Stimulated activated CD8-positive, alpha-beta memory T cell treated with anti-CD3 and anti-CD28 coated beads, Interleukin-15, amount 100 ng/mL, for 1 hour (primary cell): ENCODE measurements around the gene EPN2.

Source experiments
- DNase-seq: peaks from one replicate; pipeline ENCODE4 v3.0.0-alpha.2; 2020; ENCODE audit warnings: low read depth

Gene EPN2

DNA sequence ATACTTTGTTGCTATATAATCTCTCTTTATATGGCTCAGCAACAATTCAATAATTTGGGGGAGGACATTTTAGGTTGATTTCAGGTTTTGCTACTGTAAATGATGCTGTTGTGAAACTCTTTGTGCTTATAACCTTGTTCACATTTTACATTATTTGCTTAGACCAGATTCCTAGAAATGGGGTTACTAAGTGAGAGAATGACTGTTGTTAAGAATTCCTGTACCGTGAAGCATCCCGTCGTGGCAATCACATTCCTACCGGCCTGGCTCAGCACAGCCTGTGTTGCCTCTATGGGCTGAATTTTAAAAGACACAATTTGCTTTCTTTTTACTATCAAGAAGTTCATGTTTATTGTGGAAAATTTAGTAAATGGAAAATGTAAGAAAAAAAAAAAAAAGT is 94.0 kb downstream of the EPN2 start:
- no peak for DNase-seq

DNA sequence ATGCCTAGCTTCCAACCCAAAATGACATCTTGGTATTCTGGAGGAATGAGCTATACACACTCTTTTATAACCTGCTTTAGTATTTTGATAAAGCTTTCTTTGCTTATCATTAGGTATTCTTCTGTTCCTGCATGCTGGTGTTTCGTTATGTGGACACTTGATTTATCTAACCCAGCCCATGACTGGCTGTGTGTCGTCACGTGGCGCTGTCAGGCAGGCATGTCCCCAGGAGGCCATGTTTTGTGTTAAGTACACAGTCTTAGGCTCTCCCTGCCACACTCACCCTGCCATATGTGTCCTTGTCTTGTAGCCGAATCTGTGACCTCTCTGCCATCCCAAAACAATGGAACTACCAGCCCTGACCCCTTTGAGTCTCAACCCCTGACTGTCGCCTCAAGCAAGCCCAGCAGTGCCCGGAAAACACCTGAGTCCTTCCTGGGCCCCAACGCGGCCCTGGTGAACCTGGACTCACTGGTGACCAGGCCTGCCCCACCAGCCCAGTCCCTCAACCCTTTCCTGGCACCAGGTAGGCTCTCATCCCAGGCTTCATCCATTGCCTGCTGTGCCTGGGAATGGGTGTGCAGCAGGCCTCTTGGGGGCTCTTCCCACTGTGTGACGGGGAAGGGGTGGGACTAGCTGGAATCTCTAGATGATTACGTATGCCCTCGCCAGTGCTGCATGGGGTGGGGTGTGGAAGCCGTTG is 94.5 kb downstream of the EPN2 start:
- no peak for DNase-seq

GRCh38 chr17:19332371-19333131 is 95.4 kb downstream of the EPN2 start:
- no peak for DNase-seq

DNA sequence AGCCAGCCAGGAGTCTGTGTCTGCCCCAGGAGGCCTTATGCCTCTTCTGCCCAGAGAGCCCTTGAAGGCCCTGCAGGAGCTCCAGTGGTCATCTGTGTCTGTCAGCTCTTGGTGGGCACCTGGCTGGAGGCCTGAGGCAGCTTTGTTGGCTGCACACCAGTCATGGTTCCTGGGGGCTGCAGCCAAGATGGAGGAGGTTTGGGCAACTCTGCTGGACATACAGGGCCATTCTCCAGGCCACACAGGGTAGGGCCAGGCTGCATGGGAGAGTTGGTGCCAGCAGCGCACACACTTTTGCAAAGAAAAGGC is 95.9 kb downstream of the EPN2 start:
- DNase-seq = no peak

DNA sequence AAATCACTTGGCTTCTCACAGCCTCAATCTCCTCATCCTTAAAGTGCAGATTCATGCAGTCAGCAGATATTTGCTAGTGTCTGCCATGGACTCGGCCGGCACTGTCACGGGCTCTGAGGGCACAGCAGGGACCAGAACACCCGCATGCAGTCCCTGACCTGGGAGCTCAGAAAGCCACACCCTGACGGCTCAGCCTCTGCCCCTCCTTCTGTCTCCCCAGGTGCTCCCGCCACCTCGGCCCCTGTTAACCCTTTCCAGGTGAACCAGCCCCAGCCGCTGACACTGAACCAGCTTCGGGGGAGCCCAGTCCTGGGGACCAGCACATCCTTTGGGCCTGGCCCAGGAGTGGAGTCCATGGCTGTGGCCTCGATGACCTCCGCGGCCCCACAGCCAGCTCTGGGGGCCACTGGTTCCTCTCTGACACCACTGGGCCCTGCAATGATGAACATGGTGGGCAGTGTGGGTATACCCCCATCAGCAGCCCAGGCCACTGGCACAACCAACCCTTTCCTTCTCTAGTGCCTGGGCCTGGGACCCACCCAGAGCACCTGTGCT is 96.6 kb downstream of the EPN2 start:
- no peak for DNase-seq

GRCh38 chr17:19334331-19334730 is 97.2 kb downstream of the EPN2 start:
- DNase-seq = no peak

- no peak for DNase-seq
Observed at GRCh38 chr17:19335951-19336631, 98.9 kb downstream of the EPN2 start.

GRCh38 chr17:19336938-19337711 is 100.0 kb downstream of the EPN2 start:
- no peak for DNase-seq

DNA sequence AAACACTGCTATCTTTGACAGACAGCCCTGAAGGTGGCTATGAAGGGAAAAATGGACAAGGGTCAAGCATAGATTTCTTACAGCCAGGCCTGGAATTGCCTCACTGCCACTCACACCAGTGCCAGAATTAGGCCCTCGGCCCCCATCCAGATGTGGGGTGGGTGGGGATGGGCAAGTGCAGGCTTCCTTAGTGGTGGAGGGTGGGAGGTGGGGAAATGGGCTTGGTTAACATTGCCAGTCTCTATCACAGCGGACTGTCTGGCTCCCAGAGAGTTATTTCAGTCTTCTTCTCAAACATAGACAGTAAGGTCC is 100.5 kb downstream of the EPN2 start:
- no peak for DNase-seq

- DNase-seq = peak; percentile 29
Observed at GRCh38 chr17:19338031-19338990, 101.1 kb downstream of the EPN2 start.

- DNase-seq = no peak
Observed at GRCh38 chr17:19339341-19339815, 102.2 kb downstream of the EPN2 start.

DNA sequence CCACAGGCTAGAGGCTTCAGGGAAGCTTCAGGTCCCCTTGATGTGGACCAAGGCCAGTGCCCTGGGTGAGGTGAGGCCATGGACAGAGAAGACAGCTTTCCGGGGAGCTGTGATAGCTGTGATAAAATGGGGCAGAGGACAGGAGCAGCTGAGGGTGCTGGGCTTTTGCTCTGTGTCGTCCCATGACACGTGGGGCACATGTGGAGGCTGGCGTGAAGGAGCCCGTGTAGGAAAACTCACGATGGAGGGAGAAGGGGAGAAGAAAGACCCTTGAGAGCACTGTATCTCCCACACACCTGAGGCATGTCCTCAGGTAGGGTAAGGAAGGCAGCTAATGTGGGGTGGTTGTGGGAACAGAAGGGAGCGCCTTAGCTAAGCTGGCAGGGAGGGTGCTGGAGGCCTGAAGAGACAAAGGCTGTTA is 104.1 kb downstream of the EPN2 start:
- DNase-seq = no peak

DNA sequence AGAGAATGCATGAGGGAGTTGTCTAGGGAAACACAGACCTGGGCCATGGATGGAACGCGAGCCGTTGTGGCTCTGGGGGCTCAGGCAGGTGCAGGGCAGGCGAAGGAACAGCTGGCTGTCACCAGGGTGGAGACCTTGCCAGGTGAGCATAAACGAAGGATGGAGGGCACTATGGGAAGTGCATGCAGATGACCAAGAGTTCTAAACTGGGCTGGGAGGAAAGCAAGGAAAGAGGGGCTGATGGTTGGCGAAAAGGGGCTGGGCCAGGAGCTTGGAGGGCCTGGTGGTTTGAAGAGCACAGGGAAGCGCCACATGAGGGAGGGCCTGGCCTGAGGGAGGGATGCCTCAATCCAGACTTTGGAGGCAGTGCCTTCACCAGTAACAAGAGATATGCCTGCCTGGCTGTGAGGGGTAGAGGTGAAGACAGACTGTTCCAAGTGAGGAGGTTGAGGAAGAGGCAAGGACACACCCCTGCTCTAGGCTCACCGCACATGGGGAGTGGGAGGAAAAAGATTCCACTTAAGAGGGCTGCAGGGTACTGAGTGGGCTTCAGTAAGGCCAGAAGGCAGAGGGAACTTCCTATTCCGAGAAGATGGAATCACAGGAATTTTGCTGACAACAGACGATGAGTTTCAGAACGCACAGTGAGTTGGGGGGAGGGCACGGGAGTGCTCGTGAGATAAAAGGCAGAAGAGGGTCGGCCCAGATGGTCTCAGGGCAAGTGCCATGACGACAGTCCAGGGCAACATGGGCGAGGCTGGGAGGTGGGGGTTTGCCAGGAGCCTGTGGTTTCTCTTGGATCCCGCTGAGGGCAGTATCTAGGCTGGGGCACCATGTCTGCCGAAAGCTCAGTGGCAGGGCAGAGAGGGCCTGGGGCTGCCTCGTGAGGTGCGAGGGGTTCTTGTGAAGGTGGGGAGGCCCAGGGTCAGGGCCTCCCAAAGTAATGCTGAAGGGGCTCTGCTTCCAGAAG is 104.8 kb downstream of the EPN2 start:
- no peak for DNase-seq

DNA sequence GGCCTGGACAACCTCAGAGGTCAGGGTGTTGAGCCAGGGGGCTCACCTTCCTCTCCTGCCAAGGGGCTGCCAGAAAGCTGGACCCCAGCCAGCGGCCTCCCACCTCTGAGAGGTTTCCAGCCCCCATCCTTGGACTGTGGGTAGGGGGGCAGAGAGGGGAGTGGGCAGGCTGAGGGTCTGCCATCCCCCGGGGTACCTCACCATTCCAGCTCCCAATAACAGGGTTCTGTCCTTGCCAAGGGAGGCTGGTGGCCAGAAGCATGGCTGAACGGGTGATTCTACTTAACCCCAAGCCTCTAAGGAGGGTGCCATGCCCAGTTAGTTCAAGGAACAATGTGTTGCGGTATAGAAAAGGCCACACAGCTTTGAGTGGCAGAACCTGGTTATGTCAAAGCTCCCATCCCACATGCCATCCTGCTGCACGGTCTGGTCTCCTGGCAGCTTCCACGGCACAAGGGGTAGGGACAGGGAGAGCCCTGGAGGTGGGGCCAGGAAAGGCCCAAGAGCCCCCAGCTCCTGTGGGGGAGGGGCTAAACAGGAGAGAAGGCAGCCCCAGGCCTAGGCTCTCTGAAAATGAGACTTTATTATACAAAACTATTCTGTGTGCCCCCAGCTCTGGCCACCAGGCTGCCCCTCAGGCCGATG is 105.6 kb downstream of the EPN2 start:
- no peak for DNase-seq

DNA sequence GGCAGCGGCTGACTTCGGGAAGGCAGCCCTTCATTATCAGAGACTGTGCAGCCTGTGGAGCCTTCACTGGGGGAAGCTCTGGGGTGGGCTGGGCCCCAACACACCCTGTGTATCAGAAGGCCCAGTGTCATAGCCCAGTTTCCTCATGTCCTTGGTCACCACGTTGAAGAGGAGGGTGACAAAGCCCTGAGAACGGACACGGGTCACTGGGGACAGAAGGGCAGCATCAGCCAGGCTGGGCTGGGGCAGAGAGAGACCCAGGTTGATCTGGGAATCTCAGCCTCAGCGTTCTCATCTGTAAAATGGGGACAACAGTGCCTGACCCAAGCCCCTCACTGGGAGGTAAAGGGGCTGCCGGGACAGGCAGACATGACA is 106.1 kb downstream of the EPN2 start:
- DNase-seq = no peak

- DNase-seq = no peak
Observed at GRCh38 chr17:19343671-19344151, 106.5 kb downstream of the EPN2 start.

DNA sequence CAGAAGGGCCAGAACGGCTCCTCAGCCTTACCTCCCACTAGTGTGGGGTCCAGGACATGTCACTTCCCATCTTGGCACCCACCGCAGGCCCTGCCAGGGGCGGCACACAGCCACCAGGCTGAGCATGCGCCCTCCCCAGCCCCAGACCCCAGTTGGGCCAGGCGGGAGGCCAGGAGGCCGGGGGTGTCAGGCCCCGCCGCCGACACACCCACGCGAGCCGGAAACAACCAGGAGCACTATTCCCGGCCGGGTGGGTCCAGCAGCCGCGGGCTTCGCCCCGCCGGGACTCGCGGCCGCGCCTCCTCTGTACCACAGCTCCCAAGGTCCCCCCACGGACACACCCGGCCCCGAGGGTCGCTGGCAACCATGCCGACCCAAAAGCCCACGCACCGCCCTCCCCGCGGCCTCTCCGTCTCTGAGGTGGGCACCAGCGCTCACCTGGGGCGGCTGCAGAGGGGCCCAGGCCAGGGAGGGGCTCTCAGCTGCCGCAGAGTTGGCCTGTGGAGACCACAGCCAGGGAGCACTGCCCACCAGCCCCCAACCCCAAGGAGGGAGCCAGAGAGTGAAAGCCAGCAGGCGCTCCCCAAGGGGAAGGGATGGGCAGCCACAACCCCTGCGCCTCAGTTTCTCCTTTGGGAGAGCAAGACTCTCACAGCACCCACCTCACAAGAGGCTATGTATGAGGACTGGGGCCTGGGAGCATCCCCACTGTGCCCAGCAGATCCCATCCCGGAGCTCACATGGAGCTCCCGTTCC is 107.3 kb downstream of the EPN2 start:
- no peak for DNase-seq

DNA sequence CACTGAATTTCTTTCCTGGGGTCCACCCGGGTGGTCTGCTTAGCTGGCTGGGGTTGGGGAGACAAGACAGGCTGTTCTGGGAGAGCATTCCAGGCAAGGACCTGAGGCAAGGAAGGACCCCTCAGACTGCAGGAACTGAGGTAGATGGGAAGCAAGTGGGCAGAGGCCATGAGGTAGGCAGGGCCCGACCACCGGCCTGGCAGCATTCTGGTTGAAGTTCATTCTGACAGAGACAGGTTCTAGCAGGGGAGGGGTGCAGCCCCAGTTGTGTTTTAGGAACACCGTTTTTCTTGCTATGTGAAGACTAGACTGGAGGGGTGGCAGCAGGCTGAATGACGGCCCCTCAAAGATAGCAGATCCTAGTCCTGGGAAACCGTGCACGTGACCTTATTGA is 107.9 kb downstream of the EPN2 start:
- no peak for DNase-seq
